Stomach (tissue), 9 donors: Measurements from ENCODE around the gene FLNA. TPM values are rescaled to one million over a fixed set of nuclear protein-coding genes. Genes with fewer than 3 reads are reported as not detected.

Source experiments
- DNase-seq, 2 donors: peaks; one replicate each; pipeline versions ENCODE4 v3.0.0 to v3.0.0-alpha.2; 2013 to 2019
- H3K27ac ChIP-seq, 5 donors: fragments of 200-600 bp in 4 of 5; sonication (generic) in 4 of 5; one replicate each; pipeline ENCODE4 v1.5.1; 2013 to 2019; ENCODE audit warnings: mild to moderate bottlenecking in 1 of 5, moderate library complexity in 1 of 5
- H3K27me3 ChIP-seq, 3 donors: fragments of 200-600 bp; sonication (generic); one replicate each; pipeline ENCODE4 v1.5.1; 2017 to 2019; ENCODE audit warnings: mixed run types in 1 of 3
- H3K36me3 ChIP-seq, 4 donors: fragments of 200-600 bp; sonication (generic); 1 replicate in 3 of 4; 2 replicates in 1 of 4; pipeline ENCODE4 v1.5.1; 2016 to 2019
- H3K4me1 ChIP-seq, 4 donors: fragments of 200-600 bp; sonication (generic); one replicate each; pipeline ENCODE4 v1.5.1; 2016 to 2019
- H3K4me3 ChIP-seq, 4 donors: fragments of 200-600 bp; sonication (generic) in 3 of 4; one replicate each; pipeline ENCODE4 v1.5.1; 2016 to 2019; ENCODE audit warnings: mild to moderate bottlenecking in 1 of 4
- H3K9me3 ChIP-seq, 4 donors: fragments of 200-600 bp; sonication (generic); one replicate each; pipeline ENCODE4 v1.5.1; 2016 to 2019
- CTCF ChIP-seq, 7 experiments: fragments of 450-650 bp in 4 of 7; fragments of 200-600 bp in 3 of 7; sonication (generic) in 3 of 7; IDR thresholded peaks; one replicate each; pipeline ENCODE4 v1.5.1; 2016 to 2019; ENCODE audit warnings: antibody characterized with exemption in 7 of 7, control low read depth in 2 of 7, mild to moderate bottlenecking in 1 of 7
- EP300 ChIP-seq: sonication (generic); formaldehyde crosslinking; IDR thresholded peaks from one replicate; pipeline ENCODE4 v1.6.1; 2017; ENCODE audit warnings: antibody characterized with exemption
- POLR2A ChIP-seq, 4 donors: fragments of 450-650 bp; IDR thresholded peaks; one replicate each; pipeline ENCODE4 v1.6.1; 2016; ENCODE audit warnings: antibody characterized with exemption in 4 of 4, control low read depth in 2 of 4, mild to moderate bottlenecking in 1 of 4, moderate library complexity in 1 of 4
- POLR2AphosphoS5 ChIP-seq, 3 donors: sonication (generic); formaldehyde crosslinking; IDR thresholded peaks; one replicate each; pipeline ENCODE4 v1.6.1; 2016; ENCODE audit warnings: antibody characterized with exemption in 3 of 3
- WGBS, 5 donors: extraction: QIAGEN DNeasy Blood & Tissue Kit in 3 of 5; methylation state at CpG; one replicate each; pipeline versions ENCODE4 v1.1.5 to v1.1.7; 2013 to 2018; 5-methylcytosine and 5-hydroxymethylcytosine counted together
- intact Hi-C: fragments of 100-400 bp; cut with DNase I; formaldehyde crosslinking; loops from one replicate; pipeline ENCODE4 v1.15.1; 2023; ENCODE audit warnings: low total_unique reads
- polyA plus RNA-seq, 3 donors: library from polyadenylated mRNA; stranded (reverse); fragments of 200-250 nt; gene quantifications; one replicate each; pipeline ENCODE4 v1.2.3, GENCODE V29; 2013
- total RNA-seq, 5 donors: library from RNA; depleted of rRNA; stranded (reverse); fragments of >200 nt; gene quantifications; one replicate each; pipeline versions ENCODE4 v1.1.0 to v1.2.3, GENCODE V29; 2014 to 2016
- donor health status: healthy with polysubstance abuse.
- donor health status: Bipolar disorder and iron deficiency.
- donor health status: healthy.

The FLNA gene
- total and polyA plus RNA-seq, 8 donors, result 89.2 to 3,511 (median 1,483) TPM

- Histone ChIP-seq H3K4me1 (peaks cover 0 to 14% (median 5%) of the 10 kb centered on the region in 4 donors), H3K9me3 (no peaks in the 10 kb centered on the region), H3K27me3 (no peaks in the 10 kb centered on the region), H3K36me3 (peaks cover 53 to 100% (median 98%) of the 10 kb centered on the region in 4 donors), H3K27ac (peak overlapping the region in 2 of 5 donors; percentile 22 to 53), H3K4me3 (no peak overlapping the region)
- intact Hi-C loops, result no loop called here
- no peak for DNase-seq
- no peak for TF ChIP-seq POLR2A (IDR thresholded peaks at IDR 0.05)
- 60 to 87% (median 79%) methylated on average over 13 to 30 of the region's 30 CpGs for WGBS, 5 donors
Measured at GRCh38 chrX:154355094-154355775, 19.2 kb downstream of the FLNA start.

- DNase-seq, result no peak
- Histone ChIP-seq H3K9me3 (no peaks in the 10 kb centered on the region), H3K36me3 (peaks cover 46 to 100% (median 98%) of the 10 kb centered on the region in 4 donors), H3K27ac (peak overlapping the region in 2 of 5 donors; percentile 22 to 53), H3K27me3 (no peaks in the 10 kb centered on the region), H3K4me3 (no peak overlapping the region), H3K4me1 (peaks cover 0 to 14% (median 5%) of the 10 kb centered on the region in 4 donors)
- intact Hi-C loops, result no loop called here
- WGBS, 5 donors, result 75 to 92% (median 88%) methylated on average over 8 to 13 of the region's 13 CpGs; no CpG with 5 or more reads in 1 of the 5 donors
- TF ChIP-seq POLR2AphosphoS5 (IDR thresholded peaks at IDR 0.05), result no peak
Measured at GRCh38 chrX:154354516-154354915, 19.9 kb downstream of the FLNA start.

GRCh38 chrX:154354013-154354412 is 20.4 kb downstream of the FLNA start:
- Histone ChIP-seq H3K27ac (peak overlapping the region in 2 of 5 donors; percentile 22 to 53), H3K36me3 (peaks cover 41 to 100% (median 98%) of the 10 kb centered on the region in 4 donors), H3K27me3 (no peaks in the 10 kb centered on the region), H3K4me3 (no peak overlapping the region), H3K4me1 (peaks cover 0 to 14% (median 5%) of the 10 kb centered on the region in 4 donors), H3K9me3 (no peaks in the 10 kb centered on the region)
- TF ChIP-seq POLR2A (IDR thresholded peaks at IDR 0.05), result no peak
- no peak for TF ChIP-seq POLR2AphosphoS5 (IDR thresholded peaks at IDR 0.05)
- TF ChIP-seq CTCF (IDR thresholded peaks at IDR 0.05), result no peak
- no peak for TF ChIP-seq EP300
- intact Hi-C loops, result no loop called here
- no peak for DNase-seq
- 79 to 93% (median 86%) methylated on average over 11 to 14 of the region's 14 CpGs for WGBS, 5 donors

- Histone ChIP-seq H3K4me3 (no peak overlapping the region), H3K27ac (peak overlapping the region in 2 of 5 donors; percentile 7 to 53), H3K4me1 (peaks cover 0 to 14% (median 5%) of the 10 kb centered on the region in 4 donors), H3K36me3 (peaks cover 34 to 100% (median 98%) of the 10 kb centered on the region in 4 donors), H3K27me3 (no peaks in the 10 kb centered on the region), H3K9me3 (no peaks in the 10 kb centered on the region)
- intact Hi-C loops, result no loop called here
- no peak for DNase-seq
- WGBS, 5 donors, result 85 to 92% (median 89%) methylated on average over 7 to 24 of the region's 24 CpGs
- TF ChIP-seq POLR2AphosphoS5 (IDR thresholded peaks at IDR 0.05) (no peak), EP300 (no peak), POLR2A (IDR thresholded peaks at IDR 0.05) (no peak), CTCF (IDR thresholded peaks at IDR 0.05) (no peak)
Measured at GRCh38 chrX:154353172-154353843, 21.1 kb downstream of the FLNA start.

DNA sequence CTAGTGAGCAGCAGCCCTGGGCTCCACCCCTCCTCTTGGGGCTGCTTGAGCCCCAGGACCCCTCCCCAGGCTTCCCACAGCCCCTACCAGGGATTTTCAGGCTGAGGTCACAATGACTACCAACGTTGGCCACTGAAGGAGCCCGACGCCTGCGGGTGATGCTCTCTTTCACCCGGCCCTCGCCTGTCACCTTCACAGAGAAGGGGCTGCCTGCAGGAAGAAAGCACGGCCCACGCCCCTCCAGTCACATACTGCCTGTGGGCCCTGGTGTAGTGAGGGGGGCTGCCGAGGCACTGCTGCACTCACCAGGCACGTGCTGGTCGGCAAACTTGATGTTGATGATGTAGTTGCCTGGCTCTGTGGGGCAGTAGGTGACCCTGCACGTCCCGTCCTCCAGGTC is 22.0 kb downstream of the FLNA start:
- intact Hi-C loops, result no loop called here

More for the DNA sequence above, 22.0 kb downstream of the FLNA start:
- DNase-seq, result no peak
- TF ChIP-seq POLR2AphosphoS5 (IDR thresholded peaks at IDR 0.05) (no peak), POLR2A (IDR thresholded peaks at IDR 0.05) (no peak), EP300 (no peak), CTCF (IDR thresholded peaks at IDR 0.05) (no peak)
- Histone ChIP-seq H3K4me3 (no peak overlapping the region), H3K4me1 (peaks cover 0 to 15% (median 5%) of the 10 kb centered on the region in 4 donors), H3K9me3 (no peaks in the 10 kb centered on the region), H3K27me3 (no peaks in the 10 kb centered on the region), H3K27ac (peak overlapping the region in 2 of 5 donors; percentile 34 to 48), H3K36me3 (peaks cover 30 to 94% (median 91%) of the 10 kb centered on the region in 4 donors)
- 60 to 90% (median 83%) methylated on average over 1 to 13 of the region's 13 CpGs for WGBS, 5 donors
